HG03432 (cell line): ENCODE data around the gene ADCY9.

ENCODE experiments used
- ATAC-seq: cut with Tn5 transposase; IDR thresholded peaks from one replicate; pipeline ENCODE4 v1.9.1; 2021; ENCODE audit warnings: mild to moderate bottlenecking, moderate library complexity; ENCODE audit not compliant: unreplicated experiment

ADCY9 gene

DNA sequence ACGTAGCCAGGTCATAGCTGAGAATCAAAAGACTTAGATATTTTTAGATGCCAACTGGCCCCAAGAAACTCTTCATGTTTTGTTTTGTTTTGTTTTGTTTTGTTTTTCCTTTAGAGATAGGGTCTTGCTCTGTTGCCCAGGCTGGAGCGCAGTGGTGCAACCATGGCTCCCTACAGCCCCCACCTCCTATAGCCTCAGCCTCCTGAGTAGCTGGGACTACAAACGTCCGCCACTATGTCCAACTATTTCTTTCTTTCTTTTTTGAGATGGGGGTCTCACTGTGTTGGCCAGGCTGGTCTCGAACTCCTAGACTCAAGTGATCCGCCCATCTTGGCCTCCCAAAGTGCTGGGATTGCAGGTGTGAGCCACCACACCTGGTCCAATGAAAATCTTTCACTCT, 107.1 kb downstream of the ADCY9 start:
- no peak for ATAC-seq

GRCh38 chr16:4008116-4008515, 108.1 kb downstream of the ADCY9 start:
- no peak for ATAC-seq

DNA sequence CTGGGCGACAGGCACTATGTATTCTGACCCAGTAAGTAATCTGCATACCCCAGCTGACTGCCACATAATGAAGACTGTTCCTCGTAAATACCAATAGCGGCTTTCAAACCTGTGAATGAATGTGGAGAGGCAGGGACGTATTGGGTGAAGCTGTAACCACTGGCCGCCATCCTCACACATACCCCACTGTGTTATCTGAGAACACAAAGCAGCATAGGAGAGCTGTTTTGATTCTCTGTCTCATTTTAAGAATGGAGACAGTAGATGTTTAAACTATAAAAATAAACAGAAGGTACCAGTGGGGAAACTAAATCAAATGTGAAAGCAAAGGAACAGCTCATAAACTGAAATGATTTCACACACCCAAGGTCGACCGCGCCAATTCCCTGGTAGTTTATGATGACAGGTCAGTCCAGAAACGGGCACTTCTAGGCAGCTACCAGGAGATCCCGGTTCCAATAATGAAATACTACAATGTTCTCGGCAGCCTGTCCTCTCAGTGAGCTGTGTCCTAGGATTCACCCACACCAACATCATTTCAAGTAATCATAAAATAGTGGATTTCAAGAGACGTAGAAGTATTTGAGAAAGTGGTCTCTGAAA, 109.7 kb downstream of the ADCY9 start:
- no peak for ATAC-seq

- ATAC-seq = no peak
Observed at GRCh38 chr16:4005731-4006130, 110.5 kb downstream of the ADCY9 start.

DNA sequence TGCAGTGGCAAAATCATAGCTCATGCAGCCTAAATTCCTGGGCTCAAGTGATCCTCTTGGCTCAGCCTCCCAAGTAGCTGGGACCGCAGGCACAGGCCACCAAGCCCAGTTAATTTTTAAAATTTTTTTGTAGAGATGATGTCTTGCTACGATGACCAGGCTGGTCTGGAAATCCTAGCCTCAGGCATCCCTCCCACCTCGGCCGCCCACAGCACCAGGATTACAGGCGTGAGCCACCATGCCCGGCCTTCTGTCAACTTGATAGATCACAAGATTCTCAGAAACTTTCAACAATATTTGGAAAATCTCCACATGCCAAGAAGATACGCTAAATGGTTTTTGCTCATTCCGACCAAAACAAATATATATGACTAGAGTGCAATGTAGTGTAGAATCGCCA, 111.0 kb downstream of the ADCY9 start:
- no peak for ATAC-seq

- no peak for ATAC-seq
Observed at GRCh38 chr16:4004206-4004605, 112.0 kb downstream of the ADCY9 start.

DNA sequence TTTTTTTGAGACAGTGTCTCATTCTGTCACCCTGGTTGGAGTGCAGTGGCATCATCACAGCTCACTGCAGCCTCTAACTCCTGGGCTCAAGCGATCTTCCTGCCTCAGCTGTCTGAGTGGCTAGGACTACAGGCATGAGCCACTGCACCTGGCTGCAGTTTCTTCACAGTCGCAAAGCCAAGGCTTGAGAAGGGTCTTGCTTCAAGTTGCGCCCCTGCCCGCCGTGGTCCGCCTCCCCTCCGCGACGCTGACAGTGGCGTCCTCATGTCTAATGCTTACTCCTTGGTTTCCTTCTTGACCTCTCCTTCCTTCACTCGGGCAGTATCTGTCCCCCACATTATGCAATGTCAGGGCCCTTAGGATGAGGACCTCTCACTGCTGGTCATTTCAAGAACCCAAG, 112.7 kb downstream of the ADCY9 start:
- ATAC-seq = no peak

DNA sequence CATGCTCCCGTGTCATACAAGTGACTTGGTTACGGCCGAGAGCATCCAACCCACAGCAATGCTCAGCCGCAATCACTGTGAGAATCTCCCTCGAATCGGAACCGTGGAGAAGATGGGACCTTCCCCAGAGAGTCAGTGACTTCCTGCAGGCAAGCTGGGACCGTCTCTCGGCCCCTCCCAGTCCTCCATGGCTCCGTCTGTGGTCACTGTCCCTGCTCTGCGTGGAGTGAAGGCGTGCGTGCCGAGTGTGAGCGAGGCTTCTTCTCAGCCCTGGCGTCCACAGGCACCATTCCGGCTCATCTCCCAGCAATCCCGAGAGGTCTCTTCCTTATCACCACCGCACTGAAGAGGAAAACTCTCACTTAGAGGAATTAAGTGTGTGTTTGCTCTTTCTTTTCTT, 113.1 kb downstream of the ADCY9 start:
- ATAC-seq = no peak

- ATAC-seq = no peak
Observed at GRCh38 chr16:4002121-4002520, 114.1 kb downstream of the ADCY9 start.

DNA sequence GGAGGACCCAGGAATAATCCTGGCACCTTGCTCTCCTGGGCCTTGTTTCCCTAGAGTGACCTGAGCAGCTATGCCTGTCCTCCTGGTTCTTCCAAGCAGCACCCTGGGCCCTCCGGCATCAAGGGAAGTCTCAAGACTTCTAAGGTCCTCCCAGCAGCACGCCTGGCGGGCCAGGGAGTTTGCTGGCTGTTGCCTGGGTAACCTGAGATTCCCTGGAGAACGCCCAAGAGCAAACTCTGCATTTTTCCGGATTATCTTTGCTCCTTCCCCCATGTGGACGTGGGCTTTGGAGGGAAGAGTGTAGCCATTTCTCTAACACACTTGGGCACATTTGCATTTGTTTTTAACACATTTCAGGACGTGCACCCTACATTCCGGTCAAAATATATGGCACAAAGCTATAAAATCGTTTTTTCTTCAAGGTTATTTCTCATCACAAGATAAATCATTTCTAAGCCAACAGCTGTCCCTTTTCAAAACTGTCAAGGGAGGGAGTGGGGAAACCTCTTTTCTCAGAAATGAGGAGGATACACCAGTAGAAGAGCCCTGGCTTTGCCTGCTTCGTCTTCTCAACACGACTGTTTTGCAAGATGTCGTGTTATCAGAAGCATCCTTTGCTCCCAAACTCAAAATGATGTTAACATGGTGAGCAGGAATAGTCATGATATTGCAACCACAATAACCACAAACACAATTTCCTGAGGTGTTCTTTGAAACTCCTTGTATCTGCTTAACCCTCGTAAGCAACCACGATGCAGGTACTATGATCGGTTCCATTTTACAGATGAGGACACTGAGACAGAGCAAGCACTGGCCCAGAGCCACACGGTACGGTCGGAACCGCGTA, 116.5 kb downstream of the ADCY9 start:
- no peak for ATAC-seq

DNA sequence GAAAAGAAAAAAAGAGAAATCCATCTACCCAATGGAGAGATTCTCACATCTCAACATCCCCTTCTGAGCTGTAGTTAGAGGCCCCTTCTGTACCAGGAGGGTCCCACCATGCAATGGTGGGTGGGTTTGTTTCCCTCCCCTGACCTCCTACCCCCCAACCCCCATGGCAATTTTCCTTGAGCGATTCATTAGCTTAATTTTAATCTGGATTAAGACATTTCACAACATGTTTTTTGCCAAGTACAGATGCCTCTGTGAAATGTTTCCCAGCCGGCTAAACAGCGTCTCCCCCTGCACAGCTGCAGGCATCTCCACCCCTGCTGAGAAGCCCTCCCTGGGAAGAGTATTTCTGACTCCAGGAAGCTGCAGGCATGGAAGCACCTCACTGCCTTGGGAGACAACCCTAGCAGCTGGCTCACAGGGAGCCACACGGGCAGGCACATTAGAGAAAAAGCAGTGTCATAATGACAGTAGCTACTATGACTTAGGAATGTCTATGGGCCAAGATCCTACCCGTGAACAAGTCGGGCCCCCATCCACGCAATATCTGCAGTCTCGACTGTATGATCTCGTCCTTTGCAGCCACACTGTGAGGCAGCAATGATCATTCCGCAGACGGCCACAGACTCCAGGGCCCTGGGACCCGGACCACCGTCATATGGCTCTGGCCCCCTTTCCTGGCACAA, 117.3 kb downstream of the ADCY9 start:
- ATAC-seq = no peak

DNA sequence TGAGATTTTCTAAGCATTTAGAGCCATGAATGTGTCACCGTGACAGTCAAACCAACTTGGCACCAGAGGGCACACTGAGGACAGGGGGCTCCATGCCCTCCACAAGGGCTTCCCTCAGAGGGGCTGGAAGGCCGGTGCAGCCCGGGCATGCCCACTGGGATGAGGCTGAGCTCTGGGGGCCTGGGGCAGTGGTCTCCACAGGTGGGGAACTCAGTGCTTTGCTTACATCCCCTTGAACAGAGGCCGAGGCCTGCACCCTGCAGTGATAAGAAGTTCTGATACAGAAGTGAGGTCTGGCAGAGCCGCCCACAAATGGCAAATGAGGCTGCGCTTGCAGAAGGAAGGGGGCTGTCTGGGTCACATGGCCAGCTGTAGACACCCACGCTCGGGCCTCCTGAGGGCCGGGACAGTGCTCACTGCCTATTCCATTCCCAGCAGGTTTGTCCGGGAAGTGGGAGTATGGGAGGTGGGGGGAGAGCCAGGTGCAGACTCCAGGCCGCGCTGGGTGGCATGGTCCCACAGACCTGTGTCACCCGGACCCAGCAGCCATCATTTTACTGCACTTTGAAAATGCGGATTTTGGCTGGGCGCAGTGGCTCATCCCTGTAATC, 118.9 kb downstream of the ADCY9 start:
- no peak for ATAC-seq

DNA sequence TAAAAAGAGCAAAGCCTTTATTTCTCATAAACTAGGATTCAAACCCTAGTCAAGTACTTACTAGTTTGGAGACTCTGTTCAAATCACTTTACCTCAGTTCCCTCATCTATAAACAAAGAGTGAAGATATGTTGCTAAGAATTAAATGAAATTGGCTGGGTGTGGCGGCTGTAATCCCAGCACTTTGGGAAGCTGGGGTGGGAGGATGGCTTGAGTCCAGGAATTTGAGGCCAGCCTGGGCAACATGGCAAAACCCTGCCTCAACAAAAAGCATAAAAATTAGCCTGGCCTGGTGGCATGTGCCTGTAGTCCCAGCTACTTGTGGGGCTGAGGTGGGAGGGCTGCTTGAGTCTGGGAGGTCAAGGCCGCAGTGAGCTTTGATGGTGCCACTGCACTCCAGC, 121.2 kb downstream of the ADCY9 start:
- ATAC-seq = no peak

DNA sequence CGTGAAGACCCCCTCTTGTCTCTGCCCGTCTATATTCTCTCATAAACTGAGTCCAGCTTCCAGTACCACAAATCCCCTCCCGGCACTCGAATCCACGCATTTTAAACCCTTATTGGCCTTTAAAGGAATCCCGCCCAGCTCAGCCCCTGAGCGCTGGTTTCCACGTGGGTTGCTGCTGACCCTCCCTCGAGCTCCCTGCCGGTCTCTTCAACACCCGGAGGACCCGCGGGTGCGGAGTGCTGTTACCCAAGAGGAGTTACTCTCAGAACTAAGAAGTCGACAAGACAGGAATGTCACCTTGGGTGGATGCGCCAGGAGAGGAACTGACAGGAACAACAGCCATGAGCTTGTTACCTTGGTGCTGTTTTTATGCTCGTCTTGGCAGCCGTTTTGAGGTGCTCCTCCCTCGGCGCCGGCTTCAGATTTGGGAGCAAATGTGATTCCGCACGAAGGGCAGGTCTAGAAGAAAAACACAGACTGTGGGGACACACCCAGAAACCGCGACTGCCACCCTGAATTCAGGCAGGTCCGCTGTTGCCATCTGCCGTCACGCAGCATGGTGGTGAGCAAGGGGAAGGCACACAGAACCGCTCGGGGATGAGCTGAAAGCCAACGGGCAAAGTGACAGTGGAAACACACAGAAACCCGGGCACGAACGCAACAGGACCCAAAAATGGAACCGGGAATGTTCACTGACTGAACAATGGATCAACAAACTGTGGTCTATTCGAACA, 123.0 kb downstream of the ADCY9 start:
- no peak for ATAC-seq

GRCh38 chr16:3992297-3993051, 123.8 kb downstream of the ADCY9 start:
- no peak for ATAC-seq

DNA sequence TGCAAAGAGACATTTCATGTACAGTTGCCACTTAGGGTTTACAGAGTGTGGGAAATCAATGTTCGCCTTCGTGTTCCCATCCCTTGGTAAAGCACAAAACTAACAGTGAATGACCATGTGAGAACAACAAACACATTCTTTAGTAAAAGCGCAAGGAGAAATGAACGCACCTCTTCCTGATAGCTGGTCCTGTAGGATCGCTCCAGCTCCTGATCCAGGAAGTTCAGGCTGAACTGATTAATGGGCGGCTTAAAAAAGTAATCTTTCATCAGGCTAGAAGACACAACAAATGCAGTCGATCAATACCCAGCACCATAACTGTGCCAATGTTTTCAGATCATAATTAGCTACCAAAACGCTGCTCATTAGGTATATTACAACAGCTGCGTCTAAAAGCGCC, 127.4 kb downstream of the ADCY9 start:
- ATAC-seq = no peak

GRCh38 chr16:3988011-3988410, 128.2 kb downstream of the ADCY9 start:
- no peak for ATAC-seq

DNA sequence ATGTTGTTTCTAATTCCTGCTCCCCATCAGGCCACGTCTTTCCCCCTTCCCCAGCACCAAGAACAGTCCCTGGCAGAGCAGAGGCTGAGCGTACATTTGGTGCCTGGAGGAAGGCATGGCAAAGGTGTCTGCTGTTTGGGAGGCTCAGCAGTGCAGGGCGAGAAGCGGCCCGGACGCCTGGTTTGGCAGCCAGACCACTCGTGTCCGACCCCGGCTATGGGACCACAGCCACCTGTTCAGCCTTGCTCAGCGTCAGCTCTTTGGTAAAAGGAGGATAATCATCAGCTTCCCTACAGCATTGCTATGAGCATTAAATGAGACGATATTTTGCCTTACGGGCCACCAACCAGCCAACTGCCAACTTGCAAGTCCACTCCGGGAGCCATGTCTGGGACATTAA, 129.0 kb downstream of the ADCY9 start:
- ATAC-seq = no peak

GRCh38 chr16:3986235-3986544, 130.1 kb downstream of the ADCY9 start:
- ATAC-seq = no peak
